HepG2 (cell line): ENCODE results near the gene RPLP2. TPM values are rescaled to one million over a fixed set of nuclear protein-coding genes. Genes with fewer than 3 reads are reported as not detected.

Experiments used
- HNRNPL ChIP-seq: fragments of 200-400 bp; formaldehyde crosslinking; IDR thresholded peaks from 2 replicates; pipeline ENCODE4 v1.6.1; 2017; ENCODE audit warnings: mild to moderate bottlenecking, low read depth, low read length
- JUN ChIP-seq: sonication (generic); formaldehyde crosslinking; IDR thresholded peaks from 2 replicates; pipeline ENCODE4 v1.4.0; 2020; ENCODE audit warnings: mild to moderate bottlenecking, missing genetic modification reagents
- MAX ChIP-seq: IDR thresholded peaks from 2 replicates; pipeline ENCODE4 v1.6.1; 2012; ENCODE audit warnings: inconsistent platforms
- UBTF ChIP-seq: sonication (generic); formaldehyde crosslinking; IDR thresholded peaks from 2 replicates; pipeline ENCODE4 v1.4.0; 2020; ENCODE audit warnings: mild to moderate bottlenecking, missing genetic modification reagents
- ZBTB42 ChIP-seq: sonication (generic); formaldehyde crosslinking; IDR thresholded peaks from 2 replicates; pipeline ENCODE4 v1.5.0; 2020; ENCODE audit warnings: mild to moderate bottlenecking, missing genetic modification reagents
- ZNF234 ChIP-seq: sonication (generic); formaldehyde crosslinking; conservative IDR thresholded peaks from 2 replicates; pipeline ENCODE4 v1.5.1; 2020; ENCODE audit warnings: mild to moderate bottlenecking, missing genetic modification reagents
- ZNF343 ChIP-seq: sonication (generic); formaldehyde crosslinking; IDR thresholded peaks from 2 replicates; pipeline ENCODE4 v1.4.0; 2020; ENCODE audit warnings: mild to moderate bottlenecking, missing genetic modification reagents
- ZNF646 ChIP-seq: sonication (generic); formaldehyde crosslinking; IDR thresholded peaks from 2 replicates; pipeline ENCODE4 v1.9.0; 2021; ENCODE audit warnings: mild to moderate bottlenecking, missing genetic modification reagents
- ZSCAN30 ChIP-seq: sonication (generic); formaldehyde crosslinking; IDR thresholded peaks from 2 replicates; pipeline ENCODE4 v1.5.0; 2020; ENCODE audit warnings: mild to moderate bottlenecking, missing genetic modification reagents
- polyA plus RNA-seq, 8 experiments: library from polyadenylated mRNA; depleted of rRNA in 3 of 8; stranded (reverse) in 7 of 8; unstranded in 1 of 8; fragments of >200 nt; fragmentation: Illumina TruSeq in 4 of 8; extraction: Trizol in 4 of 8; gene quantifications; 2 replicates each; pipeline versions ENCODE4 v1.2.1 to v1.2.3, GENCODE V29; 2011 to 2016; ENCODE audit warnings: low read depth in 4 of 8, missing spikeins in 1 of 8, mixed read lengths in 1 of 8; ENCODE audit not compliant: insufficient read depth in 1 of 8
- total RNA-seq, 5 experiments: library from RNA; depleted of rRNA; stranded (reverse); fragments of >200 nt; fragmentation: Illumina TruSeq; extraction: Trizol; gene quantifications; 2 replicates each; pipeline ENCODE4 v1.2.3, GENCODE V29; 2016; ENCODE audit warnings: low read depth in 1 of 5
- TF ChIP-seq, protein P1 (sequence below): IDR thresholded peaks from 2 replicates; pipeline ENCODE4 v1.6.1; 2016; ENCODE audit warnings: missing compliant biosample characterization, missing genetic modification reagents, borderline replicate concordance
- TF ChIP-seq, protein P2 (sequence below): sonication (generic); formaldehyde crosslinking; IDR thresholded peaks from 2 replicates; pipeline ENCODE4 v1.4.0; 2020; ENCODE audit warnings: missing genetic modification reagents
- TF ChIP-seq, protein P3 (sequence below): sonication (generic); formaldehyde crosslinking; IDR thresholded peaks from 2 replicates; pipeline ENCODE4 v1.5.0; 2020; ENCODE audit warnings: missing genetic modification reagents

RPLP2 gene
- total and polyA plus RNA-seq, 2 of the 13 experiments (the other 11 are each of a cell fraction or from before 2014, with no cell fraction given) = 978 to 2,106 TPM

DNA sequence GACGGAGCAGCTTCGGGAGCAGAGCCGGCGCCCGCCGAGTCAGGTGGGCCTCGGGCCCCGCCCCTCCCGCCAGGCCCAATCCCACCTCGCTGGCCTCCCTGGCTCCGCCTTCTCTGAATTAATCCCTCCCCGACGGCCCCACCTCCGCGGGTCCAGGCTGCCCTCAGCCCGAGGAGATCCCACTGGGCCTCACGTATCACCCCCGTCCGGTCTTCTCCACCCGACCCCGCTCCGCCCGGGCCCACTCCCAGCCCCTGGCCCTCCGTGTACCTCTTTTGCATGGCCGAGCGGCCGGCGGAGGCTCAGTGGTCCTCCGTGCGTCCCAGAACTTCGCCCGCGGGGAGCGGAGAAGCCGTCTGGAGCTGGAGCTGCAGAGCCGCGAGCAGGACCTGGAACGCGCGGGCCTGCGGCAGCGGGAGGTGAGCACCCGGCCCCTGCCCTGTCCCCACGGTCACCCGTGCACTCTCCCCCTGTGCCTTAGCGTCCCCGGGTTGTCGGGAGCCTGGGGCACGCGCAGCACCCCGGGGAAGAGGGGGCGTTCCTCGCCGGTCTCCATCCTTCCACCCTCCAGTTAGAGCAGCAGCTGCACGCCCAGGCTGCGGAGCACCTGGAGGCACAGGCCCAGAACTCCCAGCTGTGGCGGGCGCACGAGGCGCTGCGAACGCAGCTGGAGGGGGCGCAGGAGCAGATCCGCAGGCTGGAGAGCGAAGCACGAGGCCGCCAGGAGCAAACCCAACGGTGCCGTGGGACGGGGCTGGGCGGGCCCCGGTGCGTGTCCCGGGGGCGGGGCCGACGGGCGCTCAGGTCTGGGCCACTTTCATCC is 20.7 kb downstream of the RPLP2 start (continued):
- no peak for TF ChIP-seq ZNF646 (CRISPR knock-in tag)
- TF ChIP-seq ZNF234 (CRISPR knock-in tag) = no peak
- TF ChIP-seq UBTF (CRISPR knock-in tag) = peak; percentile 72; the same call in 1 of the 2 replicates
- TF ChIP-seq, protein P1, sequence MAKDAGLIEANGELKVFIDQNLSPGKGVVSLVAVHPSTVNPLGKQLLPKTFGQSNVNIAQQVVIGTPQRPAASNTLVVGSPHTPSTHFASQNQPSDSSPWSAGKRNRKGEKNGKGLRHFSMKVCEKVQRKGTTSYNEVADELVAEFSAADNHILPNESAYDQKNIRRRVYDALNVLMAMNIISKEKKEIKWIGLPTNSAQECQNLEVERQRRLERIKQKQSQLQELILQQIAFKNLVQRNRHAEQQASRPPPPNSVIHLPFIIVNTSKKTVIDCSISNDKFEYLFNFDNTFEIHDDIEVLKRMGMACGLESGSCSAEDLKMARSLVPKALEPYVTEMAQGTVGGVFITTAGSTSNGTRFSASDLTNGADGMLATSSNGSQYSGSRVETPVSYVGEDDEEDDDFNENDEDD (CRISPR knock-in tag) = peak; percentile 62; the same call in 1 of the 2 replicates
- no peak for TF ChIP-seq ZNF343 (CRISPR knock-in tag)
- TF ChIP-seq, protein P2, sequence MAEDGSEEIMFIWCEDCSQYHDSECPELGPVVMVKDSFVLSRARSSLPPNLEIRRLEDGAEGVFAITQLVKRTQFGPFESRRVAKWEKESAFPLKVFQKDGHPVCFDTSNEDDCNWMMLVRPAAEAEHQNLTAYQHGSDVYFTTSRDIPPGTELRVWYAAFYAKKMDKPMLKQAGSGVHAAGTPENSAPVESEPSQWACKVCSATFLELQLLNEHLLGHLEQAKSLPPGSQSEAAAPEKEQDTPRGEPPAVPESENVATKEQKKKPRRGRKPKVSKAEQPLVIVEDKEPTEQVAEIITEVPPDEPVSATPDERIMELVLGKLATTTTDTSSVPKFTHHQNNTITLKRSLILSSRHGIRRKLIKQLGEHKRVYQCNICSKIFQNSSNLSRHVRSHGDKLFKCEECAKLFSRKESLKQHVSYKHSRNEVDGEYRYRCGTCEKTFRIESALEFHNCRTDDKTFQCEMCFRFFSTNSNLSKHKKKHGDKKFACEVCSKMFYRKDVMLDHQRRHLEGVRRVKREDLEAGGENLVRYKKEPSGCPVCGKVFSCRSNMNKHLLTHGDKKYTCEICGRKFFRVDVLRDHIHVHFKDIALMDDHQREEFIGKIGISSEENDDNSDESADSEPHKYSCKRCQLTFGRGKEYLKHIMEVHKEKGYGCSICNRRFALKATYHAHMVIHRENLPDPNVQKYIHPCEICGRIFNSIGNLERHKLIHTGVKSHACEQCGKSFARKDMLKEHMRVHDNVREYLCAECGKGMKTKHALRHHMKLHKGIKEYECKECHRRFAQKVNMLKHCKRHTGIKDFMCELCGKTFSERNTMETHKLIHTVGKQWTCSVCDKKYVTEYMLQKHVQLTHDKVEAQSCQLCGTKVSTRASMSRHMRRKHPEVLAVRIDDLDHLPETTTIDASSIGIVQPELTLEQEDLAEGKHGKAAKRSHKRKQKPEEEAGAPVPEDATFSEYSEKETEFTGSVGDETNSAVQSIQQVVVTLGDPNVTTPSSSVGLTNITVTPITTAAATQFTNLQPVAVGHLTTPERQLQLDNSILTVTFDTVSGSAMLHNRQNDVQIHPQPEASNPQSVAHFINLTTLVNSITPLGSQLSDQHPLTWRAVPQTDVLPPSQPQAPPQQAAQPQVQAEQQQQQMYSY (CRISPR knock-in tag) = no peak
- no peak for TF ChIP-seq HNRNPL
- TF ChIP-seq, protein P3, sequence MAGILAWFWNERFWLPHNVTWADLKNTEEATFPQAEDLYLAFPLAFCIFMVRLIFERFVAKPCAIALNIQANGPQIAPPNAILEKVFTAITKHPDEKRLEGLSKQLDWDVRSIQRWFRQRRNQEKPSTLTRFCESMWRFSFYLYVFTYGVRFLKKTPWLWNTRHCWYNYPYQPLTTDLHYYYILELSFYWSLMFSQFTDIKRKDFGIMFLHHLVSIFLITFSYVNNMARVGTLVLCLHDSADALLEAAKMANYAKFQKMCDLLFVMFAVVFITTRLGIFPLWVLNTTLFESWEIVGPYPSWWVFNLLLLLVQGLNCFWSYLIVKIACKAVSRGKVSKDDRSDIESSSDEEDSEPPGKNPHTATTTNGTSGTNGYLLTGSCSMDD (CRISPR knock-in tag) = no peak
- no peak for TF ChIP-seq JUN
- TF ChIP-seq ZSCAN30 (CRISPR knock-in tag) = no peak
- TF ChIP-seq MAX = peak; percentile 76; the same call in 1 of the 2 replicates
- TF ChIP-seq ZBTB42 (CRISPR knock-in tag) = no peak
